DMS114 treated with DMSO at 0.1 percent for 48 hours (cell line): ENCODE data around the gene CSTF3.

Experiments used
- DNase-seq: peaks from one replicate; lab custom pipeline; 2025; ENCODE audit not compliant: unreplicated experiment; lab: John Stamatoyannopoulos, UW

CSTF3 gene

GRCh38 chr11:33044285-33044756 is 117.0 kb downstream of the CSTF3 start:
- DNase-seq, result no peak

GRCh38 chr11:33043221-33043830 is 118.0 kb downstream of the CSTF3 start:
- DNase-seq, result no peak

- DNase-seq, result no peak
These were observed 120.3 kb downstream of the CSTF3 start for GRCh38 chr11:33040862-33041453.

GRCh38 chr11:33040033-33040861 is 121.0 kb downstream of the CSTF3 start:
- peak; percentile 20 for DNase-seq

- DNase-seq, result peak; percentile 73
These were observed 121.8 kb downstream of the CSTF3 start, which contains the start of gene TCP11L1 for GRCh38 chr11:33039274-33040032. TSS of gene TCP11L1 (plus strand) at chr11:33039572. CDS start at chr11:33043774, 4,202 bp downstream.

GRCh38 chr11:33035011-33035410 is 126.3 kb downstream of the CSTF3 start:
- no peak for DNase-seq
